Measurements from ENCODE around the gene IGSF9B.
"Not testable (repeated sequence)": the region's sequence is repeated elsewhere in the genome, so short reads cannot be mapped to it uniquely, and the experiment has no call there.

Gene IGSF9B, protein sequence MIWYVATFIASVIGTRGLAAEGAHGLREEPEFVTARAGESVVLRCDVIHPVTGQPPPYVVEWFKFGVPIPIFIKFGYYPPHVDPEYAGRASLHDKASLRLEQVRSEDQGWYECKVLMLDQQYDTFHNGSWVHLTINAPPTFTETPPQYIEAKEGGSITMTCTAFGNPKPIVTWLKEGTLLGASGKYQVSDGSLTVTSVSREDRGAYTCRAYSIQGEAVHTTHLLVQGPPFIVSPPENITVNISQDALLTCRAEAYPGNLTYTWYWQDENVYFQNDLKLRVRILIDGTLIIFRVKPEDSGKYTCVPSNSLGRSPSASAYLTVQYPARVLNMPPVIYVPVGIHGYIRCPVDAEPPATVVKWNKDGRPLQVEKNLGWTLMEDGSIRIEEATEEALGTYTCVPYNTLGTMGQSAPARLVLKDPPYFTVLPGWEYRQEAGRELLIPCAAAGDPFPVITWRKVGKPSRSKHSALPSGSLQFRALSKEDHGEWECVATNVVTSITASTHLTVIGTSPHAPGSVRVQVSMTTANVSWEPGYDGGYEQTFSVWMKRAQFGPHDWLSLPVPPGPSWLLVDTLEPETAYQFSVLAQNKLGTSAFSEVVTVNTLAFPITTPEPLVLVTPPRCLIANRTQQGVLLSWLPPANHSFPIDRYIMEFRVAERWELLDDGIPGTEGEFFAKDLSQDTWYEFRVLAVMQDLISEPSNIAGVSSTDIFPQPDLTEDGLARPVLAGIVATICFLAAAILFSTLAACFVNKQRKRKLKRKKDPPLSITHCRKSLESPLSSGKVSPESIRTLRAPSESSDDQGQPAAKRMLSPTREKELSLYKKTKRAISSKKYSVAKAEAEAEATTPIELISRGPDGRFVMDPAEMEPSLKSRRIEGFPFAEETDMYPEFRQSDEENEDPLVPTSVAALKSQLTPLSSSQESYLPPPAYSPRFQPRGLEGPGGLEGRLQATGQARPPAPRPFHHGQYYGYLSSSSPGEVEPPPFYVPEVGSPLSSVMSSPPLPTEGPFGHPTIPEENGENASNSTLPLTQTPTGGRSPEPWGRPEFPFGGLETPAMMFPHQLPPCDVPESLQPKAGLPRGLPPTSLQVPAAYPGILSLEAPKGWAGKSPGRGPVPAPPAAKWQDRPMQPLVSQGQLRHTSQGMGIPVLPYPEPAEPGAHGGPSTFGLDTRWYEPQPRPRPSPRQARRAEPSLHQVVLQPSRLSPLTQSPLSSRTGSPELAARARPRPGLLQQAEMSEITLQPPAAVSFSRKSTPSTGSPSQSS (N-terminal part only)

GRCh38 chr11:133956650-133957633 lies at the start of gene IGSF9B:
Gene IGSF9B (minus strand): TSS chr11:133956968. CDS start chr11:133956754, 214 bp downstream.
- DNase-seq (ENCODE audit: low read depth in 1 of 2, low spot score in 1 of 2): peak; percentile 79 to 85

GRCh38 chr11:134004496-134005172 lies 47.9 kb upstream of the IGSF9B start:
- DNase-seq (ENCODE audit: low read depth in 1 of 2, low spot score in 1 of 2): no peak

GRCh38 chr11:134003792-134004495 lies 47.2 kb upstream of the IGSF9B start:
- no peak for DNase-seq (ENCODE audit: low read depth in 1 of 2, low spot score in 1 of 2)

DNA sequence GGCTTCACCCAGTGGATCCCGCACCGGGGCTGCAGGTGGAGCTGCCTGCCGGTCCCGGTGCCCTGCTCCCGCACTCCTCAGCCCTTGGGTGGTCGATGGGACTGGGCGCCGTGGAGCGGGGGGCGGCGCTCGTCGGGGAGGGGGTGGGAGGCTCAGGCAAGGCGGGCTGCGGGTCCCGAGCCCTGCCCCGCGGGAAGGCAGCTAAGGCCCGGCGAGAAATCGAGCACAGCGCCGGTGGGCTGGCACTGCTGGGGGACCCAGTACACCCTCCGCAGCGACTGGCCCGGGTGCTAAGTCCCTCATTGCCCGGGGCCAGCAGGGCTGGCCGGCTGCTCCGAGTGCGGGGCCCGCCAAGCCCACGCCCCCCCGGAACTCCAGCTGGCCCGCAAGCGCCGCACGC lies 46.1 kb upstream of the IGSF9B start:
- not testable (repeated sequence) for DNase-seq (ENCODE audit: low read depth in 1 of 2, low spot score in 1 of 2)

GRCh38 chr11:134002338-134002737 lies 45.6 kb upstream of the IGSF9B start:
- not testable (repeated sequence) for DNase-seq (ENCODE audit: low read depth in 1 of 2, low spot score in 1 of 2)

DNA sequence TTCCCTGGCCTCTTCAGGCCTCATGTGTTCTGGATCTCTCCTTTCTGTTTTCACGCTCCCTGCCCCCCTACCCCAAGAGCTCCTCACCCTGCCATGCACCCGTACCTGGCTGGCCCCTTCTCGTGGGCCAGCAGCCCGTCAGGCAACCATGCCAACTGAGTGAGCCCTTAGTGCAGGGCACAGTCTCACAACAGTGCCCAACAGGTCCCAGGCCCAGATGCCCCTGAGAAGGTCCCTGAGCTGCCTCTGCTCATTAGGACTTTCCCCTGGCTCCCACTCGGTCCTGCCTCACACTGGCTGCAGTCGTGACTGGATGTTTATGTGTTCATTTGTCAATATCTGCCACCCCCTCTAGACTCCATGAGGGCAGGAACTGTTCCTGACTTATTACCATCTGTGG lies 44.8 kb upstream of the IGSF9B start:
- DNase-seq (ENCODE audit: low read depth in 1 of 2, low spot score in 1 of 2): no peak

GRCh38 chr11:134001088-134001487 lies 44.3 kb upstream of the IGSF9B start:
- DNase-seq (ENCODE audit: low read depth in 1 of 2, low spot score in 1 of 2): no peak

DNA sequence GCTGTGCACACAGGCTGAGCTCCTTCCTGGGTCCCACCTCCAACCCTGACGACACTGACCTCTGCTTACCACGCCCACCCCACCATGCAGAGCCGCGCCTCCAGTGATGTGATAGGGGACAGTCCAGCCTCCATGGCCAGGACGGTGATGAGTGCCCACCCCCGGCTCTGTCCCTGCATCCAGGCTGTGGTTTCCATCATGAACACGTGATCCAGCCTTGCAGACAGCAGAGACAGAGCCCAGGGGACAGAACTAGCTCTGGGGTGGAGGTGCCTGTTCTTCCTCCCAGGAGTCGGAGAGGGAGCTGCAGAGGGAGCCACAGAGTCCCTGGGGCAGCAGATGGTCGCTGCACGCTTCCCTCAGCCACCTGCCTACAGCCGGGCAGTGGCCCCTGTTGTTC lies 42.6 kb upstream of the IGSF9B start:
- no peak for DNase-seq (ENCODE audit: low read depth in 1 of 2, low spot score in 1 of 2)

DNA sequence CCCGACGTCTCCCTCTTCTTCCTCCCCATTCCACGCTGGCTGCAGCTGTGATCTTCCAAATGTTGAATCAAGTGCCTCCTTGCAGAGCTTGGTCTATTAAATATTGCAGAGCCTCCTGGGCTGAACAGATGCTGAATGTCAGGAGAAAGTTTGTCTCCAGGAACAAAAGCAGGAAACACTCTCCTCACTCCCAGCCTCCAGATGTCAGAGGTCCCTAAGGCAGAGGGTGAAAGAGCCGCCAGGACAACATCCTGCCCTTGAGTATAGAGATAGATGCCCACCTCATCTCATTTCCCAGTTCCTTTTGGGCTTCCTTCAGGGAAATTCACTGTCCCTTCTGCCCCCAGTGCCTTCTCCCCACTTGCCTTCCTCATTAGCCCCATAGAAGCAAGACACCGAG lies 40.8 kb upstream of the IGSF9B start:
- DNase-seq (ENCODE audit: low read depth in 1 of 2, low spot score in 1 of 2): no peak

DNA sequence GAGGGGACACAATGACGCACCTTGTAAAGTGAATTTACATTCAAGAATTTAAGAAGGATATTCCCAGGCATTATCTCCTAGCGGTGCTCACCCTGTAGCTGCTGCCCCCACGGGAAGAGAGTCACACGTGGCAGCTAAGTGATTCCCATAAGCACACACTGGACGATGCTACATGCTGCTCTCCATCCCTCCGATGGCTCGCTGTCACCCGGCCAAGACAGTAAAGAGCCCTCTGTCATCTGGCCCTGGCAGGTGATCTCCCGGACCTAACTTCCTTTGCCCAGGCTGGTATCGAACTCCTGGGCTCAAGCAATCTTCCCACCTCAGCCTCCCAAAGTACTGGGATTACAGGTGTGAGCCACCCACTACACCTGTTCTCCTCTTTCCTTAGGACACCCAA lies 39.9 kb upstream of the IGSF9B start:
- DNase-seq (ENCODE audit: low read depth in 1 of 2, low spot score in 1 of 2): no peak

GRCh38 chr11:133995066-133995465 lies 38.3 kb upstream of the IGSF9B start:
- DNase-seq (ENCODE audit: low read depth in 1 of 2, low spot score in 1 of 2): no peak

GRCh38 chr11:133993921-133994320 lies 37.2 kb upstream of the IGSF9B start:
- DNase-seq (ENCODE audit: low read depth in 1 of 2, low spot score in 1 of 2): no peak

DNA sequence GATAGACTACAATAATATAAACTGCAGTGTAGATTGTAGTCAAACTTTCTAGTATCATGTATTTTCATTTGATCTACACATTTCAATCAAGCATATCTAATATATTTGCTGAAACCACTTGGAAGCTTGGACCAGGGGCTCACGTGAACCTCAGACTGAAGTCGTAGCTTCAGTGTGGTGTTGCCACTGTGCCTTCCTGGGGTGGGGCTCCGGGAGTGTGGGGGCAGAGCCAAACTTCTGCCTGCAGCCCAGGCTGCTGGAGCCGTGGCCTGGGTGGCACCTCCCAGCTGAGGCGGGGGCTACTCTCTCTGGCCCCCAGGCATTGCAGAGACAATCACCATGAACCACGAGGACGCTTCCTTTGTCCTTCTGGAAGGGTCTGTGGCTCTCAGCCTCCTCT lies 36.3 kb upstream of the IGSF9B start:
- DNase-seq (ENCODE audit: low read depth in 1 of 2, low spot score in 1 of 2): no peak

DNA sequence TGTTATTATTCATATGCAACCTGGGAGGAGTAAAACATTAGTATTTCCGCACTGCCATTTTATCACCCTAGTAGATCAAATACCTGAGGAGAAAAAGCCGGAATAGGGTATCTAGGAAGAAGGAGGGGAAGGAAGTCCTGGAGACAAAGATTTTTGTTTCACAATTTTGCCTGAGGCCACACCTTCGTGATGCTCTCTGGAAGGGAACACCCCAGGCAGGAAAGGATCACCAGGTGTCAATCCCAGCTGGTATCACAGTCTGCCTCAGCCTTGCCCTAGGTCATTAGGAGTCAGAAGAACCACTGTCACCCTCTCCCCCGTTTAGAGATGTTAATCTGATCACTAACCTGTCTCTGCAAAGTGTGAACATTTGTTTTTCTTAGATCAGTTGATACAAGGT lies 35.4 kb upstream of the IGSF9B start:
- no peak for DNase-seq (ENCODE audit: low read depth in 1 of 2, low spot score in 1 of 2)

DNA sequence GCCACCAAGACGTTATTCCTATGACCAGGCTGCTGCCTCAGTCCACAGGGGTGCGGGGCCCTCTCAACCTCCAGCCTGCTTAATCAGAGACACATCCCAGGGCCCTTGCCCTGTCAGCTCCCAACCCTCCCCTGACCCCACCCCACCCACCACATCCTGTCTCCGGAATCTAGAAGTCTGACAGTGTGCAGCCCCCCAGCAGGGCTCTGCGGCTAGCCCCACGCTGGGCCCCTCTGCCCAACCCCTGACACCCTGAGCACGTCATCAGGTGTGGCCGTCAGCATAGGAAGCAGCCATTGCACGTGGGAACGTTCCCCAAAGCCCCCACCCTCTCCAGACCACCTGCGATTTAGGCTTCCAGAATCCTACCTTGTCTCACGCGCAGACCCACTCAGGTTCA lies 34.3 kb upstream of the IGSF9B start:
- DNase-seq (ENCODE audit: low read depth in 1 of 2, low spot score in 1 of 2): no peak

DNA sequence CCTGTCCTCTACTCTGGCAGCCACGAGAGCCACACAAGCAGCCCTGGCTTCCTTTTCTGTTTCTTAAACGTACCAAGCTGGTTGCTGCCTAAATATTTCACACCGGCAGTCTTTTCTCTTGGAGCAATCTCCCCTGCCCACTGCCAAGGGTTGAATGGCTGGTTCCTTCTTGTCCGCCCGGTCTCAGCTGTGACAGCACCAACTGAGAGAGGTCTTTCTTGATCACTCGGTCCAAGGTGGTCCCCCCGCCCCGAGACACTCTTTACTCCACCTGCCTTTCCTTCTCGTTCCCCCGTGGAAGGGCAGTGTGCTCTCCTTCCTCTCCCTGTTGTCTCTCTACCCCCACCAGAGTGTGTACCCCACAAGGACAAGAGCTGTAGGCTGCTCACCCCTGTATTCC lies 33.7 kb upstream of the IGSF9B start:
- no peak for DNase-seq (ENCODE audit: low read depth in 1 of 2, low spot score in 1 of 2)

DNA sequence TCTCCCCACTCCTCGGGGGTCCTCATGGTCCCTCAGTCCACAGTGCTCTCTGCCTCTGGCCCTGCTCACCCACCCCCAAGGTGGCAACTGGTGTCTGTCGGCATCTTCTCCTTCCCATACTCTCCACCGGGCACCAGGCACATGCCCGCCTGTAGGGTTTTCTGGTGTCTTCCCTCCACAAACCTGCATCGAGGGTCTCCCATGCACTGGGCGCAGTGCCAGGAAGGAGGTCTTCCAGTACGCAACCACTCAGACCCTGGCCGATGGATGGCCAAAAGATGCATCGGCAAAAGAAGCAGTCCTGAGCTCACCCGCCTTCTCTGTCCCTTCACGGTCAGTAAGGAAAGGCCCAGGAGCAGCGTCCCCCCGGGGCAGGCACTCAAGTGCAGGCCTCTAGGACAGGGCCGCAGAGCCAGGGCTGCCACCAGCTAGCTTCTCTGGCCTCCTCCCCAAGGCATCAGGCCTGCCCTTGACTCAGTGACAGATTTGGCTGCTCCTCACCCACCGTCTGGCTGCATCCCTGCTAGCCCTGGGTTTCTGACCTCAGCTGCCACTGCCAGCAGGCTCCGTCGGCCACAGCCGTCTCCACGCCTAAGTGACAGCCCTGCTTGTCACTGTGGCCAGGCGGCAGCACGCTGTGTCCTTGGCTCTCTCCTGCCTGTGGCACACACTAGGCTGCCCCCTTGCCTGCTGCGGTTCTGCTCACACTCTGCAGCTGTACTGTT lies 32.1 kb upstream of the IGSF9B start:
- DNase-seq (ENCODE audit: low read depth in 1 of 2, low spot score in 1 of 2): no peak

- DNase-seq (ENCODE audit: low read depth in 1 of 2, low spot score in 1 of 2): no peak
Observed at GRCh38 chr11:133987171-133987570, 30.4 kb upstream of the IGSF9B start.
